ENCODE measurements around the gene BHLHA9. TPM values are rescaled to one million over a fixed set of nuclear protein-coding genes. Genes with fewer than 3 reads are reported as not detected.

Gene BHLHA9
- total and polyA plus RNA-seq, 2 of the 8 experiments (the other 6 are each of a cell fraction or from before 2014, with no cell fraction given) = 0.29 to 0.34 TPM

GRCh38 chr17:1302761-1303160, 32.5 kb downstream of the BHLHA9 start:
- DNase-seq (ENCODE audit: low read depth in 1 of 2, low spot score in 2 of 2) = no peak
- Histone ChIP-seq H4K91ac (replicated peaks; ENCODE audit: insufficient read length, low read length) (no peak overlapping the region), H3K27me3 (replicated peaks in 1 of 4; ENCODE audit: control insufficient read depth in 3 of 4, extremely low read depth in 1 of 4, insufficient read depth in 3 of 4, low read length in 3 of 4) (no peaks in the 10 kb centered on the region; a peak in 1 of 7 replicates), H3K4me3 (ENCODE audit: extremely low read depth in 1 of 4, insufficient read depth in 2 of 4, low read depth in 3 of 4, low read length in 4 of 4) (no peak overlapping the region), H3K14ac (ENCODE audit: insufficient read length) (no peak overlapping the region), H3K9ac (replicated peaks in 1 of 4; ENCODE audit: extremely low read depth in 1 of 4, low read depth in 3 of 4, low read length in 3 of 4) (no peak overlapping the region; a peak in 1 of 7 replicates), H3K36me3 (ENCODE audit: control insufficient read depth in 2 of 4, insufficient read depth in 4 of 4, low read length in 3 of 4) (no peaks in the 10 kb centered on the region), H2AK5ac (ENCODE audit: low read depth, low read length) (no peak overlapping the region), H3K18ac (ENCODE audit: extremely low read depth, low read length) (no peak overlapping the region), H2BK15ac (ENCODE audit: low read length) (no peak overlapping the region), H3K27ac (ENCODE audit: low read depth, low read length) (no peak overlapping the region), H3K23me2 (ENCODE audit: low read depth, low read length) (no peaks in the 10 kb centered on the region), H3K9me3 (ENCODE audit: insufficient read depth in 2 of 2, low read depth in 1 of 2, low read length in 1 of 2) (no peaks in the 10 kb centered on the region), H3K4ac (replicated peaks; ENCODE audit: insufficient read length, low read depth, low read length) (no peak overlapping the region), H2BK5ac (ENCODE audit: low read depth, low read length) (no peak overlapping the region), H3K4me2 (ENCODE audit: insufficient read depth in 1 of 2, low read depth in 2 of 2, low read length in 2 of 2) (no peak overlapping the region), H4K5ac (ENCODE audit: insufficient read length, low read depth, low read length) (no peak overlapping the region), H2AFZ (ENCODE audit: low read length) (no peak overlapping the region), H2BK120ac (replicated peaks; ENCODE audit: low read depth, low read length) (no peak overlapping the region), H2BK12ac (ENCODE audit: low read depth, low read length) (no peak overlapping the region), H3K23ac (ENCODE audit: insufficient read length) (no peak overlapping the region), H2BK20ac (ENCODE audit: low read length) (no peak overlapping the region), H3K56ac (replicated peaks; ENCODE audit: insufficient read length, low read depth, low read length) (no peak overlapping the region), H3K4me1 (replicated peaks in 1 of 4; ENCODE audit: control insufficient read depth in 3 of 4, insufficient read depth in 4 of 4, low read length in 3 of 4) (peaks cover 0 to 9% (median 5%) of the 10 kb centered on the region in 4 experiments; a peak in 4 of 7 replicates), H4K20me1 (replicated peaks in 1 of 2; ENCODE audit: control insufficient read depth in 1 of 2, insufficient read depth in 2 of 2, low read length in 2 of 2) (no peaks in the 10 kb centered on the region), H4K8ac (ENCODE audit: extremely low read depth, insufficient read depth, low read length) (no peak overlapping the region), H3K79me2 (ENCODE audit: control insufficient read depth in 1 of 2, insufficient read depth in 2 of 2, low read length in 2 of 2) (no peaks in the 10 kb centered on the region), H3K79me1 (ENCODE audit: low read depth, low read length) (no peaks in the 10 kb centered on the region)
- ChIA-PET POLR2A (ENCODE audit: partially characterized antibody) (no interaction called here), CTCF (ENCODE audit: partially characterized antibody) (interaction anchor here (1.4 kb wide), 1 partner anchor 19 kb away, joined by 3 read pairs; no protein-coding TSS in a partner anchor)
- 92% methylated on average over 18 of the region's 18 CpGs; no CpG with 5 or more reads in 1 of the 2 experiments for WGBS, 2 experiments (ENCODE audit: extremely low coverage in 1 of 2, insufficient coverage in 1 of 2, insufficient read length in 1 of 2, insufficient replicate concordance in 2 of 2, low coverage in 1 of 2, low lambda C conversion rate in 2 of 2, missing lambda C conversion rate in 1 of 2)
- FAIRE-seq = no peak
- TF ChIP-seq RAD21 (IDR thresholded peaks at IDR 0.05 in 1 of 2, conservative IDR thresholded peaks at IDR 0.05 in 1 of 2; ENCODE audit: low read depth in 2 of 2, low read length in 2 of 2) (no peak), CEBPB (IDR thresholded peaks at IDR 0.05; ENCODE audit: low read depth, low read length) (no peak), KDM4A (IDR thresholded peaks at IDR 0.05; ENCODE audit: low read depth, low read length, severe bottlenecking) (no peak), EZH2 (IDR thresholded peaks at IDR 0.05; ENCODE audit: low read depth, low read length, severe bottlenecking) (no peak), HDAC2 (IDR thresholded peaks at IDR 0.05; ENCODE audit: borderline replicate concordance in 1 of 2, low read depth in 2 of 2, low read length in 2 of 2) (no peak), GTF2F1 (IDR thresholded peaks at IDR 0.05; ENCODE audit: borderline replicate concordance, low read depth, low read length) (no peak), CHD1 (IDR thresholded peaks at IDR 0.05; ENCODE audit: low read depth, low read length) (no peak)
